GM21381 (cell line): ENCODE data around the gene SMIM35.

Experiments
- ATAC-seq: cut with Tn5 transposase; IDR thresholded peaks from one replicate; pipeline ENCODE4 v1.9.1; 2021; ENCODE audit warnings: mild to moderate bottlenecking, moderate library complexity; ENCODE audit not compliant: unreplicated experiment

The SMIM35 gene

DNA sequence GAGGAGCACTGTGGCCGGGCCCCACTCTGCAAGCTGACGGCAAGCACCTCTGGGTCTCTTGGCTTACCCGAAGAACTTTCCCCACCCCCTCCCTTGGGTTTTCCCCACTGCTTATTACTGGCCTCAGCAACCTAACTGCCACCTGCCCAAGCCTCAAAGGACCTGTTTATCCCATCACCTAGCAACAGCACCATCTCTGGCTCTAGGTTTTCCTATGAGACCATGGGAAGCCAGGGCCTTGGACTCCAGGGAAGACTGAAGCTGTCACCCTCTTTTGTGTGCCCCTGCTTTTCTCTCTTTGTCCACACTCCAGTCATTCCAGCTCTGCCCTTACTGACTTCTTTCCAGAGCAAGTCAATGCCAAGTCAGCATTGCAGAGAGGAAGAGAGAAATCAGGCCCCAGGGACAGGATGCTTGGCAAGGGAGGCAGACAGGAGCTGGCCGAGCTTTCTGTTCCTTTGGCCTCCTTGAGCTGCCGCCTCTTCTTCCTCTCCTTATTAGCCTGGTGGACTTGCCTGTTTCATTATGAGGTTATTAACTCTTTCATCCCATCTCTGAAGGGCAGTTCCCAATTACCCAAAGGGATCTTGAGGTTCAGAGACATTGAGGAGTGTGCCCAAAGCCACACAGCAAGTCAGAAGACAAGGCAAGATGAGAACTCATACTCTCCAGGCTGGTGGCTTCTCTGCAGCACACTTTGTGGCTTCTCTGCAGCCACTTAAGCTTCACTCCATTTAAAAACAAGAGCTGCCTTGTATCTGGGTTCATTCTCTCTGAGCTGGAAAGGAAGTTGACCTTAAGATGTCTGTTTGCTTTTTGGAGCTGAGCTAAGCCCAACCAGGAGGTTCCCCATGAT is at the start of gene SMIM35:
TSS of gene SMIM35 (minus strand) at position 51 of the 856 bp plus-strand sequence. CDS start 206 bp downstream, outside the sequence.
- no peak for ATAC-seq

DNA sequence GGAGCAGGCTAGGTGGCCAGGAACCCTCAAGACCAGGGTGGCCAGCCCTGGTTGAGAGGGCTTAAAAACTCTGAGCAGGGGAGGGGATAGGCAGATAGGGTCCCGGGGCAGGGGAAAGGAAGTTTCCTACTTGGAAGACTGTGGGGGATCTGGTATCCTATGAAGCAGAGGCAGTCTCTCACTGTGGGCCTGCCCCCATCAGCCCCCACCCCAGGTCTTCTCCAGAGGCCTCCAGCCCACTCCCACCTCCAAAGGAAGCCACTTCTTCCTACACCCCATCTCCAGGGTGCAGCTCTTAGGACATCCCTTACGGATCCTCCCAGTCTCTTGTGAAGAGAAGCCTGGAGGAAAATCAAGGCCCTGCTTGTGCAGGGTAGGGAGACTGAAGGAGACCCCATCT is 49.6 kb upstream of the SMIM35 start:
- no peak for ATAC-seq

DNA sequence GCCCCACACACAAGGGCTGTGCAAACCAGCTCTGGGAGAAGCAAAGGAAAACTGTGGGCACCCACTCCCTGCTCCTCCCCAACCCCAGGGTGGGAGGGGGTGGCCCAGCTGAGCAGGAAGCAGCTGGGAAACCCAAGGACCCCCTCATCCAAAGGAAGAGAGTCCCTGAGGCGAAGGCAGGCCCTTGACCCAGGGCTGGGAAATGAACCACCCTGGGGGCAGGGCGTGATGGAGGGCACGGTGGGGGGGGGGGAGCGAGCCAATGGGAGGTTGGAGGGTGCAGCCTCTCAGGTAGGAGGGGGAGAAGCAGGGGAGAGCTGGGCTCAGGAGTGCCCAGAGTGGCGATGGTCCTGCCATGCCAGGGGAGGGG is 49.0 kb upstream of the SMIM35 start:
- ATAC-seq = no peak

DNA sequence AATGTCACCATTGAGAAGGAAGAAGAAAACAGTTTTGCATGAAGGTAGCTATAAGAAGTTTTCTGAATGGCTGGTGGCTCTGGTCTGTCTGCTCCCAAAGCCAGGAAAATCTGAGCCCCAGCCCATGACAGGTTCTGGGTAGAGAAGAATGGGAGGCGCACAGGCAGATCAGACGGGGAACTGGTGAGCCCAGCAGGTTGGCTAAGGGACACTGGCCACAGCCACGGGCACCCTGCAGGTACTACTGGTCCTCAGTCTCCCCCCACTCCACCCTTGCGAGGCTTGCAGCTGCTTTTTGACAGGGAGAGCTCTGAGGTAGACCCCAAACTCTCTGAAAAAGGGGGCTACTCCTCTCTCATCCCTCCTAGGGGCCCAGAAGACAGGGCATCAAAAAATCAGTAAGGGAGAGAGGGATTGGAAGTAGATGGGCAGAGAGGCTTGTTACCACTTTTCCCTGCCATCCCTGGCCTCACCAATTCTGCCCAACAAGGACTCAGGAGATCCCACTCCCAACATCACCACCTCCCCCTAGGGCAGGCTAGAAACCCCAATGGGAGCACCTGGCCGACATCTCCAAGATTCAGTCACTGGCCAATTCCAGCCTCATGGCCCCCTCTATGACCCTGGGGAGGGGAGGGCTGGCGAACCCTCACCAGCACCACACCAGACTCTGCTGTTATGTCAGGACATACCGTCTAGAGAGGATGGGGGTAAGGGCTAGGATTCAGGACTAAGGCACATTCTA is 48.5 kb upstream of the SMIM35 start:
- ATAC-seq = no peak

DNA sequence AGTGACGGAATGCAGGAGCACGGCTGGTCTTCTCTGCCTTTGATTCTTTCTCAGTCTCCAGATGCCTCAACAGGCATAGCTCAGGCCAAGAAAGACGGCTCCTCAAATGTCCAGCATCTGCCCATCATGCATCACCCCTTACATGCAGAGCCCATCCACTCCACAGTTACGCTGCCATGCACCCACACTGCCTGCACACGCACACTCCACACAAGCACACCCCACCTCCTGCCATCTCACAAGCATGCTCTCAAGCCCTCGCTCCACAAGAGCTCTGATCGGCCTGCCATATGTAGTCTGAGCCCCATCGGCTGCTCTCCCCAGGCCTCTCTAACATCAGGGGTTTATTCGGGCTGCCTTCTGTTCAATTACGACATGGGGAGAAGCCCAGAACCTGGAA is 47.1 kb upstream of the SMIM35 start:
- ATAC-seq = no peak

DNA sequence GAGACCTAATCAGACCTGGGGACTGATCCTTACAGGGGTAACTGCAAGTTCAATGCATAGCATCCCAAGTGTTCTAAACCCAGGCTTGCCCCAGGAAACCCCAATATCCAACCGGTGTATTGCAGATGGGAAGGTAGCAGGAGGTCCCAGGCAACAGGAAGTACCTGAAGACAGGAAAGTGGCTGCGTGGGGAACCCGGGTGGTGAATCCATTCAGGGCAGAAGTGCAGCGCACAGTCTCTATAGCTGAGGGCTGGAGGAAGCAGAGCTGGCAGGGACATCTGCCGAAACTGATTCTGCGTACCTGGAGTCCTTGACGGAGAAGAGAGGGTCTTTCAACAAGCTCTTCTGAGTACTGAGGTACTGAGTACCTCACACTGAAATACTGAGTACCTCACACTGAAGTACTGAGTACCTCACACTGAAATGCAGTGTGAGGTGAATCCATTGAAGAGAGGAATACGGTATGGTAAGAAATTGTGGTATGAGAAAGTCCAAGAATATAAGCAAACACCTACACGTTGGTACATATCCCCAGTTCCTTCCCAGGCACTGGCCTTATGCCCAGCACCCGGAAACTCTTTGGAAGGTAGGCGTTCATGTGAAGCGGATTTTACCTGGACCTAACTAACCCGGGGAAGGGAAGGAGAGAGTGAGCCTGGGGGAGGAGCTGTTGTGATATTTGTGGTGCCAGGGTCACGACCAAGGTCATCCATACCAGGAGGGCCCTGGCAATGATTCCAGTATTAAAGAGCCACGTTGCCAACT is 45.8 kb upstream of the SMIM35 start:
- no peak for ATAC-seq

DNA sequence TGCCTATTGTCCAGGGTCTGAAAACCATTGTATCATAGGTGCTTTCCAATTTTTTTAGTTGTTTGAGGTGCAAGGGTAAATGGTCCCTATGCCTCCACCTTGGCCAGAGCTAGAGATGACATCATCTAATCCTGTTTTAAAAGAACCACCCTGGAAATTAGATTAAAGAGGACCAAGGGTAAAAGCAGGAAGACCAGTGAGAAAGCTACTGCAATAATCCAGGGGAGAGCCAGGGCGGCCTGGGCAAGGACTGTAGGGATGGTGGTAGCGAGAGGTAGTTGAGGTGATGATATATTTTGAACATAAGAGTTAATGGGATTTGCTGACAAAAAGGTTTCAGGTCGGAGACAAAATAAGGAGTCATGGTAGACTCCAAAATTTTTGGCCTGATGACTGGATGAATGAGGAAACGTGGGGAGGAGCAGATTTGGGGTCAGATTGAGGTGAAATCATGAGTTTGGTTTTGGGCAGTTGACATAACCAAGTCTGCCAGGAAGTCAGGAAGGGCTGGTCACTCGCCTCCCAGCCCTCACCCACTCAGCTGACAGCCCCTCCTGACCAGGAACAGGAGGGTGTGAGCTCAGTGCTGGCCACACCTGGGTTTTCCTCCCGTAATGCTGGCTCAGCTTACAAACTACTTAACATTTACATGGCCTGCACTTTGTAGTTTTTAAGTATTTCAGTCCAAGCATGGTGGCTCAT is 42.9 kb upstream of the SMIM35 start:
- ATAC-seq = no peak

DNA sequence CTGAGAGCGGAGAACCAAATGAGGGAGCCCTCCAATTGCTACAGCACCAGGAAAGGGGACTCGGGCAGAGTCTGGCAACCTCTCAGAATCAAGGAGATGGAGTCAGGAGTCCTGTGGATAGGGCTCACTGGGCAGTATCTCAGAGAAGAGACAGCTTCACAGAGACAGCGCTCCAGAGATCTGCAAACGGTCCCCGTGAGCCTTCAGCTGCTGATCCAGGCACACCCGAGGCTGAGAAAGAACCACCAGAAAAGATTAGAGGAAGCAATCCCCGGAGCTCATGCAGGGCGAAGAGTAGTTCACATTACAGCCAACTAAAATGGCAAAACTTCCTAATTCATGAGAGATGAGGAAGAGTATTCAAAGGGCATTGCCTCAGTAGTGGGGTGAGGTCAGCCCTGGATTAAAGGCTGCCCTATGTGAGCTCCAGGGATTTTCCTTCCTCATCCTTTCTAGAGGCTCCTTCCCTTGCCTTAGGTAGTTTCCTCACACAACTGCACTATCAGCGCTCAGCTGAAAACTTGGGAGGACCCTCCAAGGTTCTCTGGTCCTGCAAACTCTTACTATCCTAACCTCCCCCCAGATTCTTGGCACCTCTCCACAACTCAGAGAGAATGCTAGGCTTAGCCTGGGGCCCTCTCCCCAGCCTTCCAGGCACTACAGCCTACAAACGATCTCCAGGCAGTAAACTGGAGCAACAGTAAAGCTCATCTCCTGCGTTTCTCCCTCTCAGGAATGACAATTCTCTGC is 42.1 kb upstream of the SMIM35 start:
- ATAC-seq = no peak

DNA sequence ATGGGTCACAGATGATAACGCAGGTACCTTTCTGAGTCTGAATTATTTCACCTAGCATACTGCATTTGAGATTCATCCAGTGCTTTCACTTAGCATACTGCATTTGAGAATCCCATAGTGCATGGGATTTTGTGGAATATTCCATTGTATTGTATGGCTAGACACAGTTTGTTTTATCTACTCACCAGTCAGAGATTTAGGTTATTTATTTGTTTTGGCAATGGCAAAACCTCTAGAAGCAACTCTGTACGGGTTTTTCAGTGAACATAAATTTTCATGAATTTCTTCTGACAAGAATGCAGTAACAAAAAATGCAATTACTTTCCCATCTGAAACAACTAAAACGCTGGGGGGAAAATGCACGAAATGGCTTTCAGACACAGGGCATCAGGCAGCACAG is 41.5 kb upstream of the SMIM35 start:
- ATAC-seq = no peak

DNA sequence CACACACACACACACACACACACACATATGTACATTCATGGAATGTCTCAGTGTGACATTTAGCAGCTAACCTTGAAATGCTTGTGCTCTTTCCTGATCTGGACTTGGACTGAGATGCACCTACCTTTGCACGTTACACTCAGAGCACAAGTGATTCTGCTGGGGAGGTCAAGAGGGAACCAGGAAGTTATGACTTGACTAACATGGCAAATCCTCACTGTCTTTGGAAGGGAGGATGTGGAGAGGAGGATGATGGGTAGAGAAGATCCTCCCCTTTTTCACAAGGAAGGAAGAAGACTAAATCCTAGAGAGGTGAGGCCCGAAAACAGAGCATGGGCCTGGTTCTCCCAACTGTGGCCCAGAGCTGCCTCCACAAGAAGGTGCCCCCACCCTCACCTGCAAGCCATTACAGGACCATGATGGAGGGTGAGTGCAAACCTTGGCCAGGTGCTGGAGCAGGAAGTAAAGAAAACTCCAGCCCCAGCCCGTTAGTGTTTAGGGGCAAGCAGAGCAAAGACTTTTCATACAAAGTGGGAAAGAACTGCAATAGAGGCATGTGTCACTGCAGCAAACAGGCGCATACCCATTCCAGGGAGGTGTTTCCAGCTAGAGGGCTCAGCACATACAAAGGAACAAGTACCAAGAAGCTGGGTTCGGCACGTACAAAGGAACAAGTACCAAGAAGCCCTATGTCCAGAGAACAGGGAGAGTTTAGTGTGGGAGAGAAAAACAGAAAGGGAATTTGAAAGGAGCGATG is 39.5 kb upstream of the SMIM35 start:
- no peak for ATAC-seq

DNA sequence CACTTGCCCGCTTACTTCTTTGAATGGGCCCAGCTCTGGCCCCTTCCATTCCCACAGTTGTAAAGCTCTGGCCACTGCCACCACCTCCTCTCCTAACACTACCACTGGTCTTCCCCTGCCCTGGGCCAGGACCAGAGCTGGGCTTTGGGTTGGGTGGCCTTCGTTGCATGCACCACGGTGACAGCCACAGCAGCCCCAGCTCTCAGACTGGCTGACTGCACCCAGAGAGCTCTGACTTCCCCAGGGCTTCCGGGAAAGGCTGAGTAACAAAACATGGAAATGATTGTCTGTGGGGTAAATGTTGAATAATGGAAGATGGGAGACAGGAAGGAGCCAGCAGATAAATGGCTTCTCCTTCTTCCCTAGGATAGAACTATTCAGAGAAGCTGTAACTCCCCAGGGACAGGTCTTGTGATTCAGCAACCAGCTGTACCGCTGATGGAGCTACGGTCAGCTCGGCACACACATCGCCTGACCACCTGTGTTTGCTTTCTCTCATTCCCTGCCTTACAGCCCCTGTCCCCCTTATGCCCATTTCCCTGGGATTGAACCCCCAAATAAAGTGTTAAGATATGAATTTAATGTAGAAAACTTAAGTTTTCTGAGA is 38.3 kb upstream of the SMIM35 start:
- ATAC-seq = no peak

DNA sequence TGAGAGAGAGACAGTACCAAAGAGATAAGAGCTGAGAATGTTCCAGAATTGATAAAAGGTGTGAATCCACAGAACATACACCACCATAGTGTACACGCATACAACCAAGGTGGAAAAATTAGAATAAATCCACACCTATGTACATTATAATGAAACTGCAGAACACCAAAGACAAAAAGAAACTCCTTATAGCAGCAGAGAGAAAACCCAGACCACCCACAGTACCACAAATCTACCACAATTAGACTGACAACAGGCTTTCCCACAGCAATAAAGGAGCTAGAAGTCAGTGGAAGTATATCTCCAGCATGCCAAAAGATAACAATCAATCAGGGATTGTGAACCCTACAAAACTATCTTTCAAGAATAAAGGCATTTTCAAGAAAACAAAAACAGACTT is 34.0 kb upstream of the SMIM35 start:
- no peak for ATAC-seq

DNA sequence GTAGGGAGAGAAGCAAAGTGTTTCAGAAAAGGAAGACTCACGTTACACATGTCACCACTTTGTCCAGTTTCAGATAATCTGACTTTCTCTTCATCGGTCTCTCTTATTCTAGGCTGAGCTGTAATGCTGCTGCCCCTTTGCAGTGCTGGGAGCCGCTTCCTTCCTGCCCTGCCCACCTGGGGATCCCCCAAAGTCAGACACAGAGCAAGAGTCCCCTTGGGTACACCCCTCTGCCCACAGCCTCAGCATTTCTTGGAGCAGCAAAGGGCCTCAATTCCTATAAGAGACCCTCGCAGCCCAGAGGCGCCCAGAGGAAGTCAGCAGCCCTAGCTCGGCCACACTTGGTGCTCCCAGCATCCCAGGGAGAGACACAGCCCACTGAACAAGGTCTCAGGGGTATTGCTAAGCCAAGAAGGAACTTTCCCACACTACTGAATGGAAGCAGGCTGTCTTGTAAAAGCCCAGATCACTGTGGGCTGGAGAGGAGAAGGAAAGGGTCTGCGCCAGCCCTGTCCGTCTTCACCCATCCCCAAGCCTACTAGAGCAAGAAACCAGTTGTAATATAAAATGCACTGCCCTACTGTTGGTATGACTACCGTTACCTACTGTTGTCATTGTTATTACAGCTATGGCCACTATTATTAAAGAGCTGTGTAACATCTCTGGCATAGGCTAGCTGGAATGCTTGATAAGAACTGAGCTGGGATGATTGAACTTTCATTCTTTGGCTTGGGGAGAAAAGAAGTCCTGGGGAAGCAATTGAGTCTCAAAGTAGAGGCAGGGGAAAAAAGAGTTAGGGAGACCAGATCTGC is 31.2 kb upstream of the SMIM35 start:
- no peak for ATAC-seq

DNA sequence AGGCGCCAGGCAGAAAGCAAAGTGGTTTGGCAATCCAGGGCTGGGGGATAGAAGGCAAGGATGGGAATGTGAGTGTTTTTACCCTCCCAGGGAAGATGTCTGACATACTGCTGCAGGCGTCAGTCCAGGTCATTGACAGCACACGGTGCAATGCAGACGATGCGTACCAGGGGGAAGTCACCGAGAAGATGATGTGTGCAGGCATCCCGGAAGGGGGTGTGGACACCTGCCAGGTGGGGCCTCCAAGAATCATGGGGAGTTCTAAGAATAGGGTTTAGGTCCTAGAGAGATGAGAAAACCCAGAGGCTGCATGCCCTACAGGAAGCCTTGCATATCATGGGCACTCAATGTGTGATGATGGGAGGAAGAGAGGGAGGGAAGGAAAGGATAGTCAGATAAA is 28.3 kb upstream of the SMIM35 start:
- no peak for ATAC-seq

DNA sequence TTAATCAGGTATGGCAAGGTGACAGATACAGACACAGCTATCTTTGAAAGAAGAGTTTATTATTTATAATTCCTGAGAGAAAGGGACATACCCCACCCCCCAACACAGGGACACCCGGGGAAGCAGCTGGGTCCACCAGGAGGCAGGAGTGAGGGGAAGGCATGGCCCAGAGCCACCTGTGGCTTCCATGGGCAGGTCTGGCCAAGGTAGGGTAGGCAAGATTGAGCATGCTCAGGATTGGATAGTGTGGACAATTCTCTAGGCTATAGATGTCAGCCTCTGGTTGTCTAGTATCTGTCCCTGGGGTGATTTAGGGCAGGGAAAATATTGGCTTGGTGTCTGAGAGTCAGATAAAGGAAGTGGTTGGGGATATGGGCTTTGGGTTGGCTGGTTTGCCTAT is 27.5 kb upstream of the SMIM35 start:
- ATAC-seq = no peak

DNA sequence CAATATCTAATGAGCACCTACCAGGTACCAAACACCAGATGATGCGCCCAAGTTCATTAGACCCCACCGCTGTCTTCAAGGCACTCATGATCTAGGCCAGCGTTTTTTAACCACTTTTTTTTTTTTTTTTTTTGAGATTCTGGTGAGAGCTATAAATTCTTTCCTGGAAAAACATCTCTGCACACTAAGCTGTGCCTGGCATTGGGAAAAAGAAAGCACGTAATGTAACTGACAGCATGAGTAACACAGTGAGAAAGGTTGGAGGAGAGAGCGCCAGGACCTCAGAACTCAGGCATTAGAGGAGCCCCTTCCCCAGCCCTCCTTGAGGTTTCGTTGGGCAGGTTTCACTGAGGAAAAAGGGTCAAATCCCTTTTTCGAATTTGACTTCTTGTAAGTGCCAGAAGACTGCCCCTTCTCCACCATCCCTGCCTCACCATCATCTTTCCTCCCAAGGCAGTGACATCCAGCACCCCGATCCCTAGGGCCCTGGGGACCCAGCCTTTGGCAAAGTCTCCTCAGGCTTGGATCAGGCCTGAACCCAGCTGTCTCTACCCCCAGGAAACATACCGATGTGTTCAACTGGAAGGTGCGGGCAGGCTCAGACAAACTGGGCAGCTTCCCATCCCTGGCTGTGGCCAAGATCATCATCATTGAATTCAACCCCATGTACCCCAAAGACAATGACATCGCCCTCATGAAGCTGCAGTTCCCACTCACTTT is 26.1 kb upstream of the SMIM35 start:
- no peak for ATAC-seq

DNA sequence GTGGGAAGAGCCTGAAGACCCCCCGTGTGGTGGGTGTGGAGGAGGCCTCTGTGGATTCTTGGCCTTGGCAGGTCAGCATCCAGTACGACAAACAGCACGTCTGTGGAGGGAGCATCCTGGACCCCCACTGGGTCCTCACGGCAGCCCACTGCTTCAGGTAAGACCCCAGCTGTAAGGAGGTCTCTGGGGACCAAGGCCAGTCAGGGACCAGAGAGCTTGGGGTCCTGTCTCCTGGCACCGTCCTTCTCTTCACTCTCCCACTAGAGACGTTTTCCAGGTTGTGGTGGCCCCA is 24.9 kb upstream of the SMIM35 start:
- no peak for ATAC-seq
